Parathyroid adenoma (tissue), 2 donors: Measurements from ENCODE around the gene RBM33.

Experiments used
- H2AFZ ChIP-seq: fragments of 300-600 bp; sonication (generic); one replicate; pipeline ENCODE4 v1.7.0; 2017; ENCODE audit warnings: antibody characterized with exemption, mild to moderate bottlenecking
- H3K27ac ChIP-seq: fragments of 300-600 bp; sonication (generic); one replicate; pipeline ENCODE4 v1.7.0; 2017
- H3K27me3 ChIP-seq: fragments of 300-600 bp; sonication (generic); one replicate; pipeline ENCODE4 v1.7.0; 2017; ENCODE audit warnings: low read length; ENCODE audit not compliant: control insufficient read depth, insufficient read depth
- H3K36me3 ChIP-seq: fragments of 300-600 bp; sonication (generic); one replicate; pipeline ENCODE4 v1.7.0; 2017; ENCODE audit warnings: low read length; ENCODE audit not compliant: control insufficient read depth, insufficient read depth
- H3K4me1 ChIP-seq: fragments of 300-600 bp; sonication (generic); one replicate; pipeline ENCODE4 v1.7.0; 2017; ENCODE audit warnings: control low read depth
- H3K4me2 ChIP-seq: fragments of 300-600 bp; sonication (generic); one replicate; pipeline ENCODE4 v1.7.0; 2017; ENCODE audit warnings: low read length
- H3K4me3 ChIP-seq: fragments of 300-600 bp; sonication (generic); one replicate; pipeline ENCODE4 v1.7.0; 2017; ENCODE audit warnings: low read depth, low read length
- H3K79me2 ChIP-seq: fragments of 300-600 bp; sonication (generic); one replicate; pipeline ENCODE4 v1.7.0; 2017; ENCODE audit warnings: control low read depth
- H3K9ac ChIP-seq: fragments of 300-600 bp; sonication (generic); one replicate; pipeline ENCODE4 v1.7.0; 2017; ENCODE audit warnings: mild to moderate bottlenecking
- H3K9me3 ChIP-seq: fragments of 300-600 bp; sonication (generic); one replicate; pipeline ENCODE4 v1.7.0; 2017; ENCODE audit warnings: low read length; ENCODE audit not compliant: control insufficient read depth
- CTCF ChIP-seq: fragments of 300-600 bp; sonication (generic); IDR thresholded peaks from one replicate; pipeline ENCODE4 v1.7.0; 2017; ENCODE audit warnings: antibody characterized with exemption, mild to moderate bottlenecking
- donor health status: primary hyperparathyroidism.

Gene RBM33

GRCh38 chr7:155775691-155776090 is 131.2 kb downstream of the RBM33 start:
- no peaks in the 10 kb centered on the region for H3K79me2 ChIP-seq
- H3K36me3 ChIP-seq: no peaks in the 10 kb centered on the region

GRCh38 chr7:155776606-155777005 is 132.1 kb downstream of the RBM33 start:
- Histone ChIP-seq H3K27me3 (no peaks in the 10 kb centered on the region), H3K9me3 (no peaks in the 10 kb centered on the region), H3K79me2 (no peaks in the 10 kb centered on the region), H3K4me3 (no peak overlapping the region), H3K36me3 (no peaks in the 10 kb centered on the region), H3K27ac (no peak overlapping the region), H3K9ac (no peak overlapping the region), H2AFZ (no peak overlapping the region), H3K4me1 (no peaks in the 10 kb centered on the region), H3K4me2 (no peak overlapping the region)
- no peak for TF ChIP-seq CTCF

More at GRCh38 chr7:155775691-155776090, 131.2 kb downstream of the RBM33 start:
- TF ChIP-seq CTCF: no peak
- H3K4me3 ChIP-seq: no peak overlapping the region
- H3K4me2 ChIP-seq: no peak overlapping the region
- H3K9me3 ChIP-seq: no peaks in the 10 kb centered on the region
- no peaks in the 10 kb centered on the region for H3K27me3 ChIP-seq
- no peak overlapping the region for H3K9ac ChIP-seq
- H3K4me1 ChIP-seq: no peaks in the 10 kb centered on the region
- no peak overlapping the region for H2AFZ ChIP-seq
- no peak overlapping the region for H3K27ac ChIP-seq

- Histone ChIP-seq H3K27me3 (no peaks in the 10 kb centered on the region), H2AFZ (no peak overlapping the region), H3K79me2 (no peaks in the 10 kb centered on the region), H3K4me3 (no peak overlapping the region), H3K4me2 (no peak overlapping the region), H3K36me3 (no peaks in the 10 kb centered on the region), H3K9ac (no peak overlapping the region), H3K4me1 (no peaks in the 10 kb centered on the region), H3K27ac (no peak overlapping the region), H3K9me3 (no peaks in the 10 kb centered on the region)
- TF ChIP-seq CTCF: no peak
Observed at GRCh38 chr7:155778349-155778748, 133.9 kb downstream of the RBM33 start.

- Histone ChIP-seq H3K36me3 (no peaks in the 10 kb centered on the region), H3K9me3 (no peaks in the 10 kb centered on the region), H3K4me1 (no peaks in the 10 kb centered on the region), H2AFZ (no peak overlapping the region), H3K79me2 (no peaks in the 10 kb centered on the region), H3K4me2 (no peak overlapping the region), H3K4me3 (no peak overlapping the region), H3K27me3 (no peaks in the 10 kb centered on the region), H3K9ac (no peak overlapping the region), H3K27ac (no peak overlapping the region)
- TF ChIP-seq CTCF: no peak
Observed at GRCh38 chr7:155780884-155781283, 136.4 kb downstream of the RBM33 start.

- TF ChIP-seq CTCF: no peak
- no peak overlapping the region for H3K4me2 ChIP-seq
- no peak overlapping the region for H2AFZ ChIP-seq
- no peaks in the 10 kb centered on the region for H3K27me3 ChIP-seq
- no peaks in the 10 kb centered on the region for H3K79me2 ChIP-seq
- no peak overlapping the region for H3K9ac ChIP-seq
- no peaks in the 10 kb centered on the region for H3K4me1 ChIP-seq
- no peaks in the 10 kb centered on the region for H3K9me3 ChIP-seq
- H3K36me3 ChIP-seq: no peaks in the 10 kb centered on the region
- H3K4me3 ChIP-seq: no peak overlapping the region
- no peak overlapping the region for H3K27ac ChIP-seq
Observed at GRCh38 chr7:155781433-155781832, 137.0 kb downstream of the RBM33 start.
